HepG2 (cell line): ENCODE measurements around the gene TPRKB. TPM values are rescaled to one million over a fixed set of nuclear protein-coding genes. Genes with fewer than 3 reads are reported as not detected.

Experiments
- ATAC-seq: fragments of 200-7000 bp; cut with Tn5 transposase; 3 replicates; pipeline ENCODE4 v1.9.1; 2020; ENCODE audit warnings: mild to moderate bottlenecking, moderate library complexity
- BruUV-seq: library from RNA; stranded (reverse); fragments of 400-500 nt; replicated peaks from 2 replicates; lab custom pipeline; 2021; lab: Mats Ljungman, UMichigan
- CTCF ChIA-PET: fragments of 300-600 bp; formaldehyde crosslinking; extraction: SDS; loops from one replicate; lab custom pipeline; 2021; ENCODE audit warnings: low total read pairs, inconsistent platforms, low intra/inter-chr PET ratio; lab: Yijun Ruan, JAX
- POLR2A ChIA-PET: fragments of 350-600 bp; sonication (Branson Sonifier 250); formaldehyde crosslinking; loops from one replicate; lab custom pipeline; 2020; ENCODE audit warnings: antibody characterized with exemption, inconsistent platforms; lab: Yijun Ruan, JAX
- DNase-seq: peaks from one replicate; pipeline ENCODE4 v3.0.0-alpha.2; 2015; ENCODE audit warnings: low spot score
- FAIRE-seq: peaks from 3 replicates; lab custom pipeline; 2011; peaks lifted over from hg19 to GRCh38; lab: Jason Lieb, UNC
- H2AFZ ChIP-seq: one replicate; pipeline ENCODE4 v1.6.1; 2011; ENCODE audit warnings: low read length, inconsistent platforms
- H3K27ac ChIP-seq: fragments of 300-600 bp; 3 replicates; pipeline ENCODE4 v1.8.0; 2011; ENCODE audit warnings: mixed run types, mild to moderate bottlenecking, mixed read lengths, low read length, inconsistent platforms; ENCODE audit not compliant: insufficient read depth; ENCODE audit errors: extremely low read length
- H3K27me3 ChIP-seq, 2 experiments: fragments of 200-600 bp in 1 of 2; 2 replicates in 1 of 2; 3 replicates in 1 of 2; pipeline versions ENCODE4 v1.6.0 to v1.8.0; 2011; ENCODE audit warnings: low read length in 2 of 2, mild to moderate bottlenecking in 2 of 2, moderate library complexity in 2 of 2, inconsistent platforms in 1 of 2; ENCODE audit not compliant: insufficient read depth in 2 of 2, control insufficient read depth in 1 of 2
- H3K36me3 ChIP-seq, 2 experiments: fragments of 200-600 bp in 1 of 2; replicated peaks in 1 of 2; 2 replicates in 1 of 2; 3 replicates in 1 of 2; pipeline versions ENCODE4 v1.5.1 to v1.8.0; 2011; ENCODE audit warnings: low read length in 2 of 2, inconsistent platforms in 1 of 2; ENCODE audit not compliant: insufficient read depth in 2 of 2, control insufficient read depth in 1 of 2
- H3K4me1 ChIP-seq: 2 replicates; pipeline ENCODE4 v1.5.1; 2012; ENCODE audit warnings: low read length, inconsistent platforms; ENCODE audit not compliant: insufficient read depth
- H3K4me2 ChIP-seq: 2 replicates; pipeline ENCODE4 v1.6.0; 2011; ENCODE audit warnings: low read depth, low read length, inconsistent platforms
- H3K4me3 ChIP-seq, 3 experiments: fragments of 200-600 bp in 1 of 3; sonication (generic), shearing (Covaris generic) in 1 of 3; replicated peaks in 1 of 3; 2 replicates each; pipeline ENCODE4 v1.5.1; 2011 to 2016; ENCODE audit warnings: low read length in 3 of 3, inconsistent platforms in 2 of 3, low read depth in 2 of 3, mild to moderate bottlenecking in 2 of 3, control low read depth in 1 of 3, mixed read lengths in 1 of 3; ENCODE audit not compliant: insufficient read depth in 1 of 3
- H3K79me2 ChIP-seq: one replicate; pipeline ENCODE4 v1.6.1; 2011; ENCODE audit warnings: low read length, inconsistent platforms; ENCODE audit not compliant: insufficient read depth
- H3K9ac ChIP-seq: 2 replicates; pipeline ENCODE4 v1.6.0; 2011; ENCODE audit warnings: mild to moderate bottlenecking, low read depth, low read length, inconsistent platforms; ENCODE audit not compliant: insufficient read depth
- H3K9me3 ChIP-seq: 2 replicates; pipeline ENCODE4 v1.5.1; 2012; ENCODE audit warnings: mild to moderate bottlenecking, low read length
- H4K20me1 ChIP-seq: 2 replicates; pipeline ENCODE4 v1.6.0; 2011; ENCODE audit warnings: inconsistent platforms, mild to moderate bottlenecking, low read length, moderate library complexity; ENCODE audit not compliant: insufficient read depth
- ELF1 ChIP-seq: sonication (generic); formaldehyde crosslinking; IDR thresholded peaks from 2 replicates; pipeline ENCODE4 v1.4.0; 2020; ENCODE audit warnings: missing genetic modification reagents
- KLF16 ChIP-seq, 2 experiments: sonication (generic) in 1 of 2; formaldehyde crosslinking in 1 of 2; IDR thresholded peaks; 2 replicates each; pipeline versions ENCODE4 v1.6.1 to v1.8.0; 2016 to 2023; ENCODE audit warnings: missing genetic modification reagents in 2 of 2, missing compliant biosample characterization in 1 of 2
- MLLT10 ChIP-seq: sonication (generic); formaldehyde crosslinking; IDR thresholded peaks from 2 replicates; pipeline ENCODE4 v1.4.0; 2020; ENCODE audit warnings: missing genetic modification reagents
- MYNN ChIP-seq: sonication (generic); formaldehyde crosslinking; IDR thresholded peaks from 2 replicates; pipeline ENCODE4 v1.4.0; 2020; ENCODE audit warnings: mild to moderate bottlenecking, low read depth, missing genetic modification reagents
- NCOR1 ChIP-seq: fragments of 200-600 bp; sonication (generic); IDR thresholded peaks from 2 replicates; pipeline ENCODE4 v1.7.0; 2017; ENCODE audit warnings: antibody characterized with exemption, low read length, borderline replicate concordance
- NFAT5 ChIP-seq: sonication (generic); formaldehyde crosslinking; IDR thresholded peaks from 2 replicates; pipeline ENCODE4 v1.4.0; 2020; ENCODE audit warnings: missing genetic modification reagents
- PAWR ChIP-seq: sonication (generic); formaldehyde crosslinking; IDR thresholded peaks from 2 replicates; pipeline ENCODE4 v1.4.0; 2020; ENCODE audit warnings: missing genetic modification reagents, mild to moderate bottlenecking, borderline replicate concordance
- SATB2 ChIP-seq: sonication (generic); formaldehyde crosslinking; IDR thresholded peaks from 2 replicates; pipeline ENCODE4 v1.5.0; 2020; ENCODE audit warnings: missing genetic modification reagents
- SNAI1 ChIP-seq: sonication (generic); formaldehyde crosslinking; IDR thresholded peaks from 2 replicates; pipeline ENCODE4 v1.5.0; 2020; ENCODE audit warnings: mild to moderate bottlenecking, missing genetic modification reagents, borderline replicate concordance
- SP140L ChIP-seq: sonication (generic); formaldehyde crosslinking; IDR thresholded peaks from 2 replicates; pipeline ENCODE4 v1.4.0; 2020; ENCODE audit warnings: missing genetic modification reagents, borderline replicate concordance
- SSRP1 ChIP-seq: IDR thresholded peaks from 2 replicates; pipeline ENCODE4 v1.6.1; 2016; ENCODE audit warnings: control low read depth
- TBP ChIP-seq: sonication (generic); formaldehyde crosslinking; IDR thresholded peaks from 2 replicates; pipeline ENCODE4 v1.5.0; 2020; ENCODE audit warnings: missing genetic modification reagents
- ZBTB21 ChIP-seq: sonication (generic); formaldehyde crosslinking; IDR thresholded peaks from 2 replicates; pipeline ENCODE4 v1.4.0; 2020; ENCODE audit warnings: missing genetic modification reagents
- ZNF232 ChIP-seq: sonication (generic); formaldehyde crosslinking; IDR thresholded peaks from 2 replicates; pipeline ENCODE4 v1.4.0; 2020; ENCODE audit warnings: missing genetic modification reagents, borderline replicate concordance
- ZNF556 ChIP-seq: sonication (generic); formaldehyde crosslinking; IDR thresholded peaks from 2 replicates; pipeline ENCODE4 v1.4.0; 2020; ENCODE audit warnings: mild to moderate bottlenecking, missing genetic modification reagents, borderline replicate concordance
- ZNF570 ChIP-seq: sonication (generic); formaldehyde crosslinking; IDR thresholded peaks from 2 replicates; pipeline ENCODE4 v1.4.0; 2020; ENCODE audit warnings: mild to moderate bottlenecking, missing genetic modification reagents, borderline replicate concordance
- ZNF740 ChIP-seq: sonication (generic); formaldehyde crosslinking; IDR thresholded peaks from 2 replicates; pipeline ENCODE4 v1.4.0; 2020; ENCODE audit warnings: missing genetic modification reagents
- ZNF75D ChIP-seq: sonication (generic); formaldehyde crosslinking; IDR thresholded peaks from 2 replicates; pipeline ENCODE4 v1.8.1; 2023; ENCODE audit warnings: missing genetic modification reagents, mild to moderate bottlenecking, borderline replicate concordance
- ZNF788 ChIP-seq: sonication (generic); formaldehyde crosslinking; IDR thresholded peaks from 2 replicates; pipeline ENCODE4 v1.5.0; 2020; ENCODE audit warnings: mild to moderate bottlenecking, missing genetic modification reagents, borderline replicate concordance
- ZNF850 ChIP-seq: sonication (generic); formaldehyde crosslinking; conservative IDR thresholded peaks from 2 replicates; pipeline ENCODE4 v1.9.0; 2021; ENCODE audit warnings: mild to moderate bottlenecking, missing genetic modification reagents
- WGBS: methylation state at CpG from one replicate; pipeline ENCODE4 v1.1.6; 2017; ENCODE audit warnings: low lambda C conversion rate; 5-methylcytosine and 5-hydroxymethylcytosine counted together
- in situ Hi-C: cut with HindIII; loops from 2 replicates; pipeline ENCODE4 v1.10.0; 2017; ENCODE audit warnings: low pct_unique_long_range_greater_than_20kb; ENCODE audit not compliant: extremely low pct_ligation_motif_present
- intact Hi-C: fragments of 100-400 bp; cut with micrococcal nuclease; formaldehyde crosslinking; loops from one replicate; pipeline ENCODE4 v1.10.0; 2022; ENCODE audit not compliant: unreplicated experiment
- polyA plus RNA-seq, 8 experiments: library from polyadenylated mRNA; depleted of rRNA in 3 of 8; stranded (reverse) in 7 of 8; unstranded in 1 of 8; fragments of >200 nt; fragmentation: Illumina TruSeq in 4 of 8; extraction: Trizol in 4 of 8; gene quantifications; 2 replicates each; pipeline versions ENCODE4 v1.2.1 to v1.2.3, GENCODE V29; 2011 to 2016; ENCODE audit warnings: low read depth in 4 of 8, missing spikeins in 1 of 8, mixed read lengths in 1 of 8; ENCODE audit not compliant: insufficient read depth in 1 of 8
- total RNA-seq, 5 experiments: library from RNA; depleted of rRNA; stranded (reverse); fragments of >200 nt; fragmentation: Illumina TruSeq; extraction: Trizol; gene quantifications; 2 replicates each; pipeline ENCODE4 v1.2.3, GENCODE V29; 2016; ENCODE audit warnings: low read depth in 1 of 5

Gene TPRKB
- total and polyA plus RNA-seq, 2 of the 13 experiments (the other 11 are each of a cell fraction or from before 2014, with no cell fraction given), result 32.0 to 58.0 TPM

- TF ChIP-seq NFAT5 (CRISPR knock-in tag) (no peak), TBP (CRISPR knock-in tag) (no peak), ZNF740 (CRISPR knock-in tag) (no peak), SP140L (CRISPR knock-in tag) (no peak)
Observed at GRCh38 chr2:73707058-73707457, 30.1 kb downstream of the TPRKB start (continued).

GRCh38 chr2:73705091-73705490 lies 32.1 kb downstream of the TPRKB start:
- Histone ChIP-seq H4K20me1 (no peaks in the 10 kb centered on the region), H3K9me3 (no peaks in the 10 kb centered on the region), H2AFZ (no peak overlapping the region), H3K79me2 (no peaks in the 10 kb centered on the region), H3K4me3 (no peak overlapping the region)
- intact Hi-C loops, result no loop called here
- ATAC-seq, result no peak
- no peak for FAIRE-seq
- no peak for DNase-seq
- POLR2A ChIA-PET, result no interaction called here
- TF ChIP-seq ZNF570 (no peak), MLLT10 (CRISPR knock-in tag) (no peak), ZNF75D (CRISPR knock-in tag) (no peak), SSRP1 (CRISPR knock-in tag) (no peak), ZNF556 (CRISPR knock-in tag) (no peak), MYNN (CRISPR knock-in tag) (no peak), ZNF788 (CRISPR knock-in tag) (no peak), PAWR (CRISPR knock-in tag) (no peak), ZNF232 (CRISPR knock-in tag) (no peak), KLF16 (CRISPR knock-in tag; IDR thresholded peaks at IDR 0.05) (no peak), NCOR1 (no peak), ELF1 (CRISPR knock-in tag) (no peak), ZBTB21 (CRISPR knock-in tag) (no peak), SNAI1 (CRISPR knock-in tag) (no peak), ZNF850 (CRISPR knock-in tag) (no peak), SATB2 (CRISPR knock-in tag) (no peak)
- TF ChIP-seq, all 625 proteins: peak for 0
- Histone ChIP-seq H3K4me2 (no peak overlapping the region), H3K9ac (no peak overlapping the region), H3K27ac (no peak overlapping the region), H3K4me1 (peaks cover 22% of the 10 kb centered on the region), H3K27me3 (peaks cover 0 to 19% of the 10 kb centered on the region in 2 experiments; a peak in 2 of 5 replicates), H3K36me3 (no peaks in the 10 kb centered on the region)
- 64% methylated on average over 7 of the region's 7 CpGs for WGBS
- CTCF ChIA-PET, result no interaction called here
- BruUV-seq, result no TSS peak
- in situ Hi-C loops, result no loop called here
